ENCODE results near the gene REC114.
"Not testable (repeated sequence)": the region's sequence is repeated elsewhere in the genome, so short reads cannot be mapped to it uniquely, and the experiment has no call there.

REC114 gene

GRCh38 chr15:73485372-73485771 lies 42.4 kb downstream of the REC114 start:
- no peak overlapping the region for H3K4me3 ChIP-seq (ENCODE audit: low read depth, low read length)
- DNase-seq: no peak
- no peaks in the 10 kb centered on the region for H3K27me3 ChIP-seq (replicated peaks)
- in situ Hi-C loops (cut with HindIII; ENCODE audit: low pct_ligation_motif_present, low sequenced_read_pairs): no loop called here
- no peaks in the 10 kb centered on the region for H3K36me3 ChIP-seq (replicated peaks)
- no peak overlapping the region for H3K27ac ChIP-seq
- no peak for TF ChIP-seq CTCF (IDR thresholded peaks at IDR 0.05; ENCODE audit: low read depth, low read length, missing control alignments)

- not testable (repeated sequence) for H3K4me3 ChIP-seq (ENCODE audit: low read depth, low read length); H3K27ac ChIP-seq
Measured at GRCh38 chr15:73485885-73486284, 42.9 kb downstream of the REC114 start.

GRCh38 chr15:73488698-73489097 lies 45.7 kb downstream of the REC114 start:
- TF ChIP-seq CTCF (IDR thresholded peaks at IDR 0.05; ENCODE audit: low read depth, low read length, missing control alignments): no peak
- no peak for DNase-seq
- Histone ChIP-seq H3K4me3 (ENCODE audit: low read depth, low read length) (no peak overlapping the region), H3K27ac (no peak overlapping the region), H3K27me3 (replicated peaks) (no peaks in the 10 kb centered on the region), H3K36me3 (replicated peaks) (no peaks in the 10 kb centered on the region)
- in situ Hi-C loops (cut with HindIII; ENCODE audit: low pct_ligation_motif_present, low sequenced_read_pairs): no loop called here

More at GRCh38 chr15:73485885-73486284, 42.9 kb downstream of the REC114 start:
- H3K27me3 ChIP-seq (replicated peaks); DNase-seq; in situ Hi-C loops (cut with HindIII; ENCODE audit: low pct_ligation_motif_present, low sequenced_read_pairs); H3K36me3 ChIP-seq (replicated peaks): not testable (repeated sequence)

- DNase-seq: no peak
- in situ Hi-C loops (cut with HindIII; ENCODE audit: low pct_ligation_motif_present, low sequenced_read_pairs): no loop called here
- no peak overlapping the region for H3K27ac ChIP-seq
- H3K4me3 ChIP-seq (ENCODE audit: low read depth, low read length): no peak overlapping the region
- no peaks in the 10 kb centered on the region for H3K27me3 ChIP-seq (replicated peaks)
- TF ChIP-seq CTCF (IDR thresholded peaks at IDR 0.05; ENCODE audit: low read depth, low read length, missing control alignments): no peak
- H3K36me3 ChIP-seq (replicated peaks): no peaks in the 10 kb centered on the region
Measured at GRCh38 chr15:73493922-73494321, 51.0 kb downstream of the REC114 start.

GRCh38 chr15:73495181-73495580 lies 52.2 kb downstream of the REC114 start:
- in situ Hi-C loops (cut with HindIII; ENCODE audit: low pct_ligation_motif_present, low sequenced_read_pairs): no loop called here
- Histone ChIP-seq H3K27ac (no peak overlapping the region), H3K27me3 (replicated peaks) (no peaks in the 10 kb centered on the region), H3K4me3 (ENCODE audit: low read depth, low read length) (no peak overlapping the region), H3K36me3 (replicated peaks) (no peaks in the 10 kb centered on the region)
- no peak for DNase-seq
- TF ChIP-seq CTCF (IDR thresholded peaks at IDR 0.05; ENCODE audit: low read depth, low read length, missing control alignments): no peak

- in situ Hi-C loops (cut with HindIII; ENCODE audit: low pct_ligation_motif_present, low sequenced_read_pairs): no loop called here
- H3K27ac ChIP-seq: no peak overlapping the region
- H3K36me3 ChIP-seq (replicated peaks): no peaks in the 10 kb centered on the region
- no peaks in the 10 kb centered on the region for H3K27me3 ChIP-seq (replicated peaks)
- H3K4me3 ChIP-seq (ENCODE audit: low read depth, low read length): no peak overlapping the region
- DNase-seq: no peak
- no peak for TF ChIP-seq CTCF (IDR thresholded peaks at IDR 0.05; ENCODE audit: low read depth, low read length, missing control alignments)
Measured at GRCh38 chr15:73500696-73501095, 57.7 kb downstream of the REC114 start.
